Erythroblast (primary cell): Measurements from ENCODE around the gene ZNF133.
"Not testable (repeated sequence)": the region's sequence is repeated elsewhere in the genome, so short reads cannot be mapped to it uniquely, and the experiment has no call there.

ENCODE experiments used
- DNase-seq, 2 experiments: peaks; one replicate each; lab custom pipeline; 2025; lab: John Stamatoyannopoulos, UW
- GATA1 ChIP-seq: IDR thresholded peaks from 2 replicates; pipeline ENCODE4 v1.6.1; 2011; ENCODE audit warnings: low read depth, mild to moderate bottlenecking, control low read depth, low read length, moderate library complexity
- POLR2A ChIP-seq: IDR thresholded peaks from 2 replicates; pipeline ENCODE4 v1.6.1; 2011; ENCODE audit warnings: mild to moderate bottlenecking, low read length

ZNF133 gene

GRCh38 chr20:18287915-18288748 is at the start of gene ZNF133:
Gene ZNF133 (plus strand): TSS chr20:18288527. CDS start chr20:18305687, 17,160 bp downstream.
- TF ChIP-seq GATA1 (no peak), POLR2A (peak; percentile 90)
- peak; percentile 96 to 97 for DNase-seq

- TF ChIP-seq POLR2A = no peak
- no peak for TF ChIP-seq GATA1
- DNase-seq = no peak
These were observed 47.3 kb upstream of the ZNF133 start for GRCh38 chr20:18240997-18241396.

- TF ChIP-seq POLR2A = no peak
- TF ChIP-seq GATA1 = no peak
These were observed 44.5 kb upstream of the ZNF133 start for GRCh38 chr20:18243802-18244201.

GRCh38 chr20:18248545-18248944 is 39.8 kb upstream of the ZNF133 start:
- DNase-seq = not testable (repeated sequence)

More at GRCh38 chr20:18243802-18244201, 44.5 kb upstream of the ZNF133 start:
- DNase-seq = no peak

GRCh38 chr20:18250217-18250616 is 38.1 kb upstream of the ZNF133 start:
- no peak for DNase-seq
- no peak for TF ChIP-seq GATA1
- TF ChIP-seq POLR2A = no peak

GRCh38 chr20:18252597-18253451 is 35.5 kb upstream of the ZNF133 start:
- DNase-seq = no peak
- TF ChIP-seq GATA1 = no peak
- TF ChIP-seq POLR2A = no peak

- no peak for DNase-seq
- TF ChIP-seq GATA1 = no peak
- TF ChIP-seq POLR2A = no peak
These were observed 33.7 kb upstream of the ZNF133 start for GRCh38 chr20:18254615-18255014.

- TF ChIP-seq GATA1 (no peak), POLR2A (no peak)
- DNase-seq = no peak
These were observed 32.8 kb upstream of the ZNF133 start for GRCh38 chr20:18255526-18255925.

- DNase-seq = peak; percentile 81 to 92
- no peak for TF ChIP-seq POLR2A
- no peak for TF ChIP-seq GATA1
These were observed 31.8 kb upstream of the ZNF133 start for GRCh38 chr20:18256440-18257090.

- DNase-seq = peak in 1 of 2 experiments; percentile 6
- no peak for TF ChIP-seq POLR2A
- no peak for TF ChIP-seq GATA1
These were observed 30.0 kb upstream of the ZNF133 start for GRCh38 chr20:18258126-18258860.

- TF ChIP-seq POLR2A (no peak), GATA1 (no peak)
- no peak for DNase-seq
These were observed 28.6 kb upstream of the ZNF133 start for GRCh38 chr20:18259730-18260129.

- no peak for DNase-seq
- TF ChIP-seq POLR2A (no peak), GATA1 (no peak)
These were observed 24.6 kb upstream of the ZNF133 start for GRCh38 chr20:18263723-18264122.

GRCh38 chr20:18265441-18265840 is 22.9 kb upstream of the ZNF133 start:
- TF ChIP-seq GATA1 = no peak
- no peak for TF ChIP-seq POLR2A
- DNase-seq = no peak
